GM12891 (cell line): ENCODE measurements around the gene ACSL1.

Experiments used
- PAX5 ChIP-seq: IDR thresholded peaks from 2 replicates; pipeline ENCODE4 v1.6.1; 2011; ENCODE audit warnings: low read length, moderate library complexity, mild to moderate bottlenecking; ENCODE audit not compliant: insufficient read depth, severe bottlenecking
- POLR2A ChIP-seq: IDR thresholded peaks from 2 replicates; pipeline ENCODE4 v1.6.1; 2011; ENCODE audit warnings: low read depth, low read length, control low read depth
- POLR2AphosphoS5 ChIP-seq: IDR thresholded peaks from 2 replicates; pipeline ENCODE4 v1.6.1; 2011; ENCODE audit warnings: low read depth, low read length, control low read depth
- POU2F2 ChIP-seq: IDR thresholded peaks from 2 replicates; pipeline ENCODE4 v1.6.1; 2011; ENCODE audit warnings: low read depth, mild to moderate bottlenecking, control low read depth, low read length, moderate library complexity
- SPI1 ChIP-seq: IDR thresholded peaks from 2 replicates; pipeline ENCODE4 v1.6.1; 2011; ENCODE audit warnings: low read depth, low read length, control low read depth
- TAF1 ChIP-seq: IDR thresholded peaks from 2 replicates; pipeline ENCODE4 v1.6.1; 2011; ENCODE audit warnings: low read depth, low read length, control low read depth

- TF ChIP-seq POLR2A (no peak), POLR2AphosphoS5 (no peak), TAF1 (no peak), PAX5 (no peak), POU2F2 (no peak), SPI1 (no peak)
Observed at GRCh38 chr4:184851886-184852285, 26.1 kb upstream of the ACSL1 start.
